ENCODE results near the gene SENP6.

Gene SENP6

GRCh38 chr6:75743971-75744370, 142.3 kb downstream of the SENP6 start:
- Histone ChIP-seq H4K20me1 (ENCODE audit: insufficient read depth, low read length, poor library complexity, severe bottlenecking) (no peaks in the 10 kb centered on the region), H3K79me2 (ENCODE audit: insufficient read depth, low read length) (no peaks in the 10 kb centered on the region), H3K27me3 (ENCODE audit: insufficient read depth, low read length, poor library complexity, severe bottlenecking) (no peaks in the 10 kb centered on the region), H3K4me1 (ENCODE audit: insufficient read depth, low read length, poor library complexity, severe bottlenecking) (no peaks in the 10 kb centered on the region), H3K4me2 (ENCODE audit: low read depth, low read length, poor library complexity, severe bottlenecking) (no peak overlapping the region), H3F3A (ENCODE audit: low read depth) (no peaks in the 10 kb centered on the region), H3K36me3 (ENCODE audit: insufficient read depth, low read length) (no peaks in the 10 kb centered on the region), H3K9ac (ENCODE audit: low read depth, low read length, poor library complexity, severe bottlenecking) (no peak overlapping the region), H3K9me3 (ENCODE audit: insufficient read depth, low read depth, low read length) (no peaks in the 10 kb centered on the region), H3K4me3 (ENCODE audit: low read length, poor library complexity, severe bottlenecking) (no peak overlapping the region), H2AFZ (ENCODE audit: low read length) (no peak overlapping the region), H3K9me2 (replicated peaks; ENCODE audit: low read depth, low read length) (no peaks in the 10 kb centered on the region)
- TF ChIP-seq CTCF (conservative IDR thresholded peaks at IDR 0.05; ENCODE audit: low read length) = no peak
- no peak for TF ChIP-seq EZH2phosphoT487 (IDR thresholded peaks at IDR 0.05; ENCODE audit: borderline replicate concordance)

- no peaks in the 10 kb centered on the region for H3K36me3 ChIP-seq (ENCODE audit: insufficient read depth, low read length)
- no peak overlapping the region for H3K4me3 ChIP-seq (ENCODE audit: low read length, poor library complexity, severe bottlenecking)
- no peaks in the 10 kb centered on the region for H3K27me3 ChIP-seq (ENCODE audit: insufficient read depth, low read length, poor library complexity, severe bottlenecking)
- no peaks in the 10 kb centered on the region for H3K9me2 ChIP-seq (replicated peaks; ENCODE audit: low read depth, low read length)
- no peak overlapping the region for H3K9ac ChIP-seq (ENCODE audit: low read depth, low read length, poor library complexity, severe bottlenecking)
- H2AFZ ChIP-seq (ENCODE audit: low read length) = no peak overlapping the region
- no peaks in the 10 kb centered on the region for H3K9me3 ChIP-seq (ENCODE audit: insufficient read depth, low read depth, low read length)
- H3K4me1 ChIP-seq (ENCODE audit: insufficient read depth, low read length, poor library complexity, severe bottlenecking) = no peaks in the 10 kb centered on the region
- H3F3A ChIP-seq (ENCODE audit: low read depth) = no peaks in the 10 kb centered on the region
- no peaks in the 10 kb centered on the region for H3K79me2 ChIP-seq (ENCODE audit: insufficient read depth, low read length)
- H3K4me2 ChIP-seq (ENCODE audit: low read depth, low read length, poor library complexity, severe bottlenecking) = no peak overlapping the region
- H4K20me1 ChIP-seq (ENCODE audit: insufficient read depth, low read length, poor library complexity, severe bottlenecking) = no peaks in the 10 kb centered on the region
- TF ChIP-seq EZH2phosphoT487 (IDR thresholded peaks at IDR 0.05; ENCODE audit: borderline replicate concordance) = no peak
- TF ChIP-seq CTCF (conservative IDR thresholded peaks at IDR 0.05; ENCODE audit: low read length) = no peak
Observed at GRCh38 chr6:75745404-75745803, 143.7 kb downstream of the SENP6 start.

GRCh38 chr6:75746221-75746620, 144.5 kb downstream of the SENP6 start:
- Histone ChIP-seq H3K36me3 (ENCODE audit: insufficient read depth, low read length) (no peaks in the 10 kb centered on the region), H3K27me3 (ENCODE audit: insufficient read depth, low read length, poor library complexity, severe bottlenecking) (no peaks in the 10 kb centered on the region), H3K4me1 (ENCODE audit: insufficient read depth, low read length, poor library complexity, severe bottlenecking) (no peaks in the 10 kb centered on the region), H3K4me3 (ENCODE audit: low read length, poor library complexity, severe bottlenecking) (no peak overlapping the region), H3K4me2 (ENCODE audit: low read depth, low read length, poor library complexity, severe bottlenecking) (no peak overlapping the region), H3K9me2 (replicated peaks; ENCODE audit: low read depth, low read length) (no peaks in the 10 kb centered on the region), H3K79me2 (ENCODE audit: insufficient read depth, low read length) (no peaks in the 10 kb centered on the region), H3F3A (ENCODE audit: low read depth) (no peaks in the 10 kb centered on the region), H3K9ac (ENCODE audit: low read depth, low read length, poor library complexity, severe bottlenecking) (no peak overlapping the region), H3K9me3 (ENCODE audit: insufficient read depth, low read depth, low read length) (no peaks in the 10 kb centered on the region), H2AFZ (ENCODE audit: low read length) (no peak overlapping the region), H4K20me1 (ENCODE audit: insufficient read depth, low read length, poor library complexity, severe bottlenecking) (no peaks in the 10 kb centered on the region)
- TF ChIP-seq EZH2phosphoT487 (IDR thresholded peaks at IDR 0.05; ENCODE audit: borderline replicate concordance) (no peak), CTCF (conservative IDR thresholded peaks at IDR 0.05; ENCODE audit: low read length) (no peak)

Data from Loucy (cell line).